CD4-positive, alpha-beta T cell treated with Interleukin-10 for 1 hour (primary cell): ENCODE measurements around the gene TBC1D22A.

Experiments
- DNase-seq: peaks from one replicate; pipeline ENCODE4 v3.0.0-alpha.2; 2020

TBC1D22A gene

GRCh38 chr22:47199261-47199978, 437.0 kb downstream of the TBC1D22A start:
- DNase-seq, result no peak

DNA sequence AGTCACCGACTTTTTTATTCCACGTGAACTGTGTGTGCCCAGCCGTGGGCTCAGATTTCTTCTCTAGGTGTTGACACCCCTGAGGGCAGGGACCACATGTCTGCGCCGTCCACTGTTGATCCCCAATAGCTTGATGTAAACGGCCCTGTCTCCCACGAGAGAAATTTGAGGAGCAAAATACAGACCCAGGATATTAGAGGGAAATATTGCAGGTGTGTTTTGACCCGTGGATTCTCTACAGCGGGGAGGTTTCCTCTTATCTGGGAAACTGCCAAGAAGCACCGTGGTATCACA, 437.5 kb downstream of the TBC1D22A start:
- DNase-seq, result no peak

DNA sequence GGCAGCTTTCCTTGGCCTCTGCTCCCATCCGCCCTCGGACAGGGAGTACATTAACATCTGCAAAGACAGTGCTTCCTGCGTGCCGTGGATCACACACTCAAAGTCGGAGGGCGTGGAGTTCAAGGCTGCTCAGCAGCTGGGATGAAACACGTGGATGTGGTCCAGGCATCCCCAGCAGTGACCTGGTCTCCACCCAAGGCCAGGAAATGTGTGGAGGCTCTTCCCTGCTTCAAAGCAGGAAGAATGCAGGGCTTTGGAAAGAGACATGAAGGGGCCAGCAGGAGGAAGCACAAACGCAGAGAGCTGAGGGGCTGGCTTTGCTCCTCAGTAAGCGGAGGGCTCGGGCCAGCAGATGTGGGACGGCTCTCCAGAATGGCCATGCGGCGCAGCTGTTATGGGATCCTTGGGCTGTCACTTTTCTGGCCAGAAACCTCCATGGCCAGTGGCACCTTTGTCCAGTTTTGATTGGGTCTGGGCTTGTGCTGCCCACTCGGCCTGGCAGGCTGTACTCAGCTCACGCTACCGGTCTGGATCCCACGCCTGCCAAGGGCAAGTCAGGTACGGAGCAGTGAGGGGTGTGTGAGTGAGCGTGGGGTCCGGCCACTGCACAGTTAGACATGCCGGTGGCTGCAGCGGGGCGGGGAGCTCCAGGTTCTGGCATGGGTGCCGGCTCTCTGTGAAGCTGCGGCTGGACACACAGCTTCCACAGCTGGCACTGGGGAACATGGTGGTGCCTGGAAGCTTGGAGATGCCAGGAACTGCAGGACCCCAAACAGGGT, 438.0 kb downstream of the TBC1D22A start:
- no peak for DNase-seq

GRCh38 chr22:47201186-47201995, 438.9 kb downstream of the TBC1D22A start:
- DNase-seq, result no peak

DNA sequence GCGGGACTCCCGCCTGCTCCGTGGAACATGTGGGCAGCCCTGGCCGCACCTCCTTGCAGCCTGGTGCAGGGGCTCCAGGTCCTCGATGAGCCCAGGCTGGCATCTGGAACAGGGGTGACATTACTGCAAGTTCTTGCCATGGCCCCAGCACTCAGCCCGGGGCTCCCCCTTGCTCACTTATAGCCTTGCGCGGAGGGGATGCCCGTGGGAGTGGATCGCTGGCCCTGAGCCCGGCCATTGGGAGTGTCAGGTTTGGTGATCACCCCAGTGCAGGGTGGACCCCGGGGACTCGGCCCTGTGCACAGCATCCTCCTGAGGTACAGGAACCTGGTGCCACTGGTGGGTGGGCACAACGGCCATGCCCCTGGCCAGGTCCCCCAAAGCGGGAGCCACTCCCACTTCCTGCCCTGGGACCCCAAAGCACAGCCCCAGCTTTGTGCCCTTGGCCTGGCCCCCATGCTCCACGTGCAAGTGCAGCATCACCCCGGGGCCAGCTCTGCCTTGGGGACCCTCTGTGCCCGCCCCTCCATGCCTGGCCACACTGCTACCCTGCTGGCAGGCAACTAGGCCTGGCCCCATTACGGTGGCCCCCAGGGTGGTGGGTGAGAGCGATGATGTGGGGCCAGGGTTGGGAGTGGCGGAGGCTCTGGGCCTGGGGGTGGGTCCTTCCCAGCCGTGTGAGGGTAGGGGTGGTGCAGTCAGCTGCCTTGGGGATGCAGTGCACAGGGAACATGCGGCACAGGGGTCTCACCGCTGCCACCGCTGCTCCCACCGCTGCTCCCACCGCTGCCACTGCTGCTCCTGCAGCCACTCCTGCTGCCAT, 439.8 kb downstream of the TBC1D22A start:
- DNase-seq, result no peak

DNA sequence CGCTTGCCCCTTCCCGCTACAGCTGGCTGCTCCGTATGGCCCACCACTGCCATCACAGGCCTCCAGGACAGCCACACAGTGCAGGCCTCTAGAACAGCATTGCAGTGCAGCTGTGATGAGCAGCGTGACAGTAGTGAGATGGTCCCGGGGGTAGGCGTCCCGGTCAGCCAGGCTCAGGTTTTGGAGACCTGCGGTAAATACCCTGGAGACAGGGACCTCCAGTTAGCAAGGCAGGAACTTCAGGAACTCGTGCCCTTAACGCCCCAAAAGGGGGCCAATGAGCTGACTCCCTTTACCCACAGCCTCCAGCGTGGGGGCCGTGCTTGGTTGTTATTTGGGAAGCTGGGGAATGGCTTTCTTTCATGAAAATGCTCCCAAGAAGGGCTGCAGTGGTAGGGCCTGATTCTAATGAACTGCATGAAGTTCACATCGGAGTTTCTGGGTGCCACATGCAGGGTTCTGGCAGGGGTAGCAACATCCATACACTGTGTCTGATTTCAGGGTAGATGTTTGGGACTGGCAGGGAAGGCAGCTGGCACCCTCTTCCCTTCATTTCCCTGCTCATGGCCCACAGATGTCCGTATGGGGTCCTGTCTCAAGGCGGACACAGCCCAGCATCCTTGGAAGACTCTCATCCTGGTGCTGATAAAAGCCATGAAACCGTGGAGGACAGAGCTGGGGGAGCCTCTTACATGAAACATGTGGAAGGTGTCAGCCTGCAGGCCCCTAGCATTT, 440.5 kb downstream of the TBC1D22A start:
- no peak for DNase-seq

GRCh38 chr22:47203554-47203991, 441.1 kb downstream of the TBC1D22A start:
- no peak for DNase-seq

GRCh38 chr22:47204002-47204979, 441.8 kb downstream of the TBC1D22A start:
- DNase-seq, result no peak

- no peak for DNase-seq
Measured at GRCh38 chr22:47205081-47205491, 442.6 kb downstream of the TBC1D22A start.

GRCh38 chr22:47205554-47205953, 443.1 kb downstream of the TBC1D22A start:
- no peak for DNase-seq

DNA sequence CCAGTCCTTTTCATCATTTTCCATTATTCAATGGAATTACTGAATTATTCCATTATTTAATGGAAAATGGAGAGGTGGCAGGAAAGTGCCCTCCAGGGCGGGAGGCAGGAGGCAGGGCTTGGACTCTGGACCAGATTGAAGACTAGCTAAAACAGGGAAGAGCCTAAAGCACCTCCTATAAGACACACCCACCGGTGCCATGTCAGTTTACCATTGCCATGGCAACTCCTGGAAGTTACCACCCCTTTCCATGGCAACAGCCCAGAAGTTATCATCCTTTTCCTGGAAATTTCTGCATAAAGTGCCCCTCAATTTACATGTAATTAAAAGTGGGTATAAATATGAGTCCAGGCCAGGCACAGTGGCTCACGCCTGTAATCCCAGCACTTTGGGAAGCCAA, 443.7 kb downstream of the TBC1D22A start:
- no peak for DNase-seq

- DNase-seq, result no peak
Measured at GRCh38 chr22:47206666-47207218, 444.3 kb downstream of the TBC1D22A start.

DNA sequence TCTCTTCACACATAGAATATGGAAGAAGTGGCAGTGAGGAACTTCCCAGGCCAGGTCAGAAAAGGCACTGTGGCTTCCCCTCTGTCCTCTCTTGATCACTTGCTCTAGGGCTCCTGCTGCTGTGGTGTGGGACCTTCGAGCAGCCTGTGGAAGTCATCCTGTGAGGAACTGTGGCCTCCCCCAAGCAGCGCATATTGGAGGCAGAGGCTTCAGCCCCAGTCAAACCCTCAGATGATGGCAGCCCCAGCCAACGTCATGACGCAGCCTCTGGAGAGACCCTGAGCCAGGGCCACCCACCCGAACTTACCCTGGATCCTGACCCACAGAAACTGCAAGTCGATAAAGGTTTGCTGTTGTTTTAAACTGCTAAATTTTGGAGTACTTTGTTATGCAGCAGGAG, 444.9 kb downstream of the TBC1D22A start:
- DNase-seq, result no peak

DNA sequence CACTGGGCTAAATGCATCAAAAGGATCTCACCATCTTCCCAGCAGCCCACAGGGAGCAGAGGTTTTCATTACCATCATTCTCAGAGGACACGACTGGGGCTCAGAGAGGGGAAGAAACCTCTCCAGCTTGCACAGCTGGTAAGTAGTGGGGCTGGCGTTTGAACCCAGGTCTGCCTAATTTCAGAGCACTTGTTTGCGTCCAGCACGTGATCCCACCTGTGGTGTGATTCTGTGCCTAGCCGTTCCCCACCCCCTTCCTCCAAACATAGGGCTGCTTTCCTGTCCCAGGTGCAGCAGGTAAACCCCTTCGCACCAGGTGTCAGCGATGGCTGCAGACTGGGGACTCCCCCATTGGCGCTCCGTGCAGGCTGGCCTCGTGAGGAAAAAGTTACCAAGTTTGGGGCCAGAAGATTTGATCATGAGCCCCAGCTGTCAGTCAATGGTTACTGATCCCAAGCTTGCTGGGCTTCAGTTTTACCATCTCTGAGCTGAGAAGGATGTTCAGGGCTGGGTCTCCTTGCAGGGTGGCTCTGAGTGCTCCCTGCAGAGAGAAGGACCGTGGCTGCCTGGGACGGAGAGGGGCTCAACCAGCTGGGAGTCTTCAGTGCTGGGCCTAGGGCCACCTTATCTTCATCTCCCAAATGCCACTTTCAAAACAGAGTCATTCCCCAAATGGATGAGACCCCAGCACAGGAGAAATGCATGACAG, 445.6 kb downstream of the TBC1D22A start:
- DNase-seq, result no peak

GRCh38 chr22:47208630-47209029, 446.2 kb downstream of the TBC1D22A start:
- DNase-seq, result no peak

DNA sequence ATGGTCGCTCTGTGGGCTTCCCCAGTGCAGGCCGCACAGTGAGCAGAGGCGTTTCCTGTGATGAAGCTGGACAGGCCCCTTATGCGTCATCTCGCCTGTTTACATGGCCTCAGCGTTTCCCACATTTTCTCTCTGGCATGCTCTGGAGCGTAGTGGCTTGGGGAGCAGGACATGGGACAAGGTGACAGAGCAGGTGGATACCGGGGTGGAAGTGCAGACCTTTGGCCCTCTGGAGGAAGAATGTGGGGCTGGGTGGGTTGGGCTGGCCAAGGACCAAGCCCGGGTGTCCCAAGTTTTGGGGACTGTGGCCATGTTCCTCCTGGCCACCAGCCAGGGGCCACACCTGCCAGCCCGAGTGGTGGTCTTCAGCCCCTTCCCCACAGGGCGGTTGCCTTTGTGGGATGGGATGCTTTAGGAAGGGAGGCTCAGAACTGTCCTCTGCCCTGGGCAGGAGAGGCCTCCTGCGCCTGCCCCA, 446.6 kb downstream of the TBC1D22A start:
- no peak for DNase-seq

- DNase-seq, result no peak
Measured at GRCh38 chr22:47209547-47210023, 447.1 kb downstream of the TBC1D22A start.

- DNase-seq, result no peak
Measured at GRCh38 chr22:47210112-47210657, 447.7 kb downstream of the TBC1D22A start.

DNA sequence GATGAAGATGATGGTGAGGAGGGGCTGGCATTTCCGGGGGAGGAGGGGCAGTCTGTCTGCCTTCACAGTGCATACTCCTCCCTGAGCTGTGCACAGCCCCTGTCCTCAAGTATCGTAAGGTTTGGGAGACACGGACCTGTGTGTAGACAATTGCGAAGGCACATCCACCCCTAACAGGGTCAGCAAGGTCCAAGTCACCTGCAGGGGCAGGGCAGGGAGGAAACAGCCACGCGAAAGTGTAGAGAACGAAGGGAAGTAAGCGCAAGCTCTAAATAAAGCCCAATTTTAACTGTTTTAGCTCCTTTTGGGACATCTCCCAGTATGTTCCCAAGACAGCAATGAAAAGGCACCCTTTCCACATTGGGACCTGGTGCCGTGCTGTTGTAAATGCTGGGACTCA, 448.2 kb downstream of the TBC1D22A start:
- DNase-seq, result no peak
